Measurements from ENCODE around the gene PRDM7. TPM values are rescaled to one million over a fixed set of nuclear protein-coding genes. Genes with fewer than 3 reads are reported as not detected.

The PRDM7 gene
- total and polyA plus RNA-seq, 2 donors (not counting 1 experiment from before 2014, with no cell fraction given) = not detected

GRCh38 chr16:90048737-90049330 is 28.3 kb downstream of the PRDM7 start:
- Histone ChIP-seq H3K27me3 (replicated peaks in 1 of 4; ENCODE audit: control extremely low read depth in 1 of 4, control insufficient read depth in 3 of 4, insufficient read depth in 4 of 4, low read length in 3 of 4) (peaks cover 0 to 28% (median 13%) of the 10 kb centered on the region in 4 experiments), H3K4me3 (ENCODE audit: control extremely low read depth in 1 of 5, extremely low read depth in 1 of 5, insufficient read depth in 1 of 5, low read depth in 2 of 5, low read length in 4 of 5) (no peak overlapping the region), H3K4me1 (ENCODE audit: control insufficient read depth in 2 of 2, insufficient read depth in 2 of 2, low read length in 2 of 2) (peaks cover 13 to 15% of the 10 kb centered on the region in 2 donors), H3K9ac (ENCODE audit: low read length) (no peak overlapping the region), H3K36me3 (replicated peaks in 1 of 2; ENCODE audit: control extremely low read depth in 1 of 2, control insufficient read depth in 1 of 2, extremely low read depth in 1 of 2, insufficient read depth in 2 of 2, low read length in 1 of 2) (no peaks in the 10 kb centered on the region), H3K4me2 (replicated peaks; ENCODE audit: low read depth, low read length, poor library complexity, severe bottlenecking) (no peak overlapping the region), H3K27ac (ENCODE audit: low read length in 2 of 2) (no peak overlapping the region), H2AFZ (ENCODE audit: insufficient read depth, low read depth, low read length, poor library complexity, severe bottlenecking) (no peak overlapping the region), H3K79me2 (ENCODE audit: control insufficient read depth, insufficient read depth, low read length) (no peaks in the 10 kb centered on the region), H4K20me1 (ENCODE audit: control insufficient read depth, insufficient read depth, low read length, poor library complexity, severe bottlenecking) (no peaks in the 10 kb centered on the region), H3K9me3 (ENCODE audit: control extremely low read depth in 1 of 3, control insufficient read depth in 2 of 3, insufficient read depth in 1 of 3, low read length in 2 of 3) (peaks cover 0 to 24% (median 3%) of the 10 kb centered on the region in 3 donors)
- intact Hi-C loops (cut with micrococcal nuclease) = no loop called here
- Mint-ChIP-seq H3K27ac (no peak overlapping the region), H3K4me1 (peaks cover 7% of the 10 kb centered on the region), H3K27me3 (peaks cover 18% of the 10 kb centered on the region), H3K9me3 (ENCODE audit: insufficient read depth) (peaks cover 6% of the 10 kb centered on the region), H3K4me3 (no peak overlapping the region)
- no peak for DNase-seq
- ChIA-PET CTCF (no interaction called here), POLR2A (no interaction called here)
- ATAC-seq (ENCODE audit: low read depth) = no peak
- WGBS (ENCODE audit: insufficient coverage) = 95% methylated on average over 18 of the region's 19 CpGs
- TF ChIP-seq EZH2 (IDR thresholded peaks at IDR 0.05; ENCODE audit: borderline replicate concordance, insufficient read depth, low read depth, low read length, poor library complexity, severe bottlenecking) (no peak), CTCF (IDR thresholded peaks at IDR 0.05) (no peak)

DNA sequence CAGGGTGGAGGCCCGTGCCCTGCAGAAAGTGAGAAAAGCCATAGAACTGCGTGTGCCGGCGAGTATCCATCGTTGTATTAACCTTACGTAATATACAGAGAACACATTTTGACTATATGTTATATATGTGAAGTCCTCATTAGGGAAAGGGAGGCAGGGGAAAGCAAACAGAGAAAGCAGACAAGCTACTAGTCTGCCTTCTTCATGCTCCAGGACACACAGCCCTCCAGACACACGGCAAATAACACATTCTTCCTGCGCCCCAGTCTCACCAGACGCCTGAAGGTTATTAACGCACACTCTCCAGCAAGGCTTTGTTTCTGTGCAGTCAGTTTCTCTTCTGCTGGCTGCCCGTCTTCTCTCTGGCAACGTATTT is 28.8 kb downstream of the PRDM7 start:
- Histone ChIP-seq H3K4me3 (ENCODE audit: control extremely low read depth in 1 of 5, extremely low read depth in 1 of 5, insufficient read depth in 1 of 5, low read depth in 2 of 5, low read length in 4 of 5) (no peak overlapping the region), H3K9me3 (ENCODE audit: control extremely low read depth in 1 of 3, control insufficient read depth in 2 of 3, insufficient read depth in 1 of 3, low read length in 2 of 3) (peaks cover 0 to 19% (median 3%) of the 10 kb centered on the region in 3 donors), H3K79me2 (ENCODE audit: control insufficient read depth, insufficient read depth, low read length) (no peaks in the 10 kb centered on the region), H3K27me3 (replicated peaks in 1 of 4; ENCODE audit: control extremely low read depth in 1 of 4, control insufficient read depth in 3 of 4, insufficient read depth in 4 of 4, low read length in 3 of 4) (peaks cover 0 to 28% (median 13%) of the 10 kb centered on the region in 4 experiments), H2AFZ (ENCODE audit: insufficient read depth, low read depth, low read length, poor library complexity, severe bottlenecking) (no peak overlapping the region), H3K36me3 (replicated peaks in 1 of 2; ENCODE audit: control extremely low read depth in 1 of 2, control insufficient read depth in 1 of 2, extremely low read depth in 1 of 2, insufficient read depth in 2 of 2, low read length in 1 of 2) (no peaks in the 10 kb centered on the region), H4K20me1 (ENCODE audit: control insufficient read depth, insufficient read depth, low read length, poor library complexity, severe bottlenecking) (no peaks in the 10 kb centered on the region), H3K27ac (ENCODE audit: low read length in 2 of 2) (no peak overlapping the region), H3K4me1 (ENCODE audit: control insufficient read depth in 2 of 2, insufficient read depth in 2 of 2, low read length in 2 of 2) (peaks cover 13 to 15% of the 10 kb centered on the region in 2 donors), H3K9ac (ENCODE audit: low read length) (no peak overlapping the region), H3K4me2 (replicated peaks; ENCODE audit: low read depth, low read length, poor library complexity, severe bottlenecking) (no peak overlapping the region)
- POLR2A ChIA-PET = no interaction called here
- TF ChIP-seq CTCF (IDR thresholded peaks at IDR 0.05) = no peak
- TF ChIP-seq EZH2 (IDR thresholded peaks at IDR 0.05; ENCODE audit: borderline replicate concordance, insufficient read depth, low read depth, low read length, poor library complexity, severe bottlenecking) = no peak
- DNase-seq = peak; percentile 27
- Mint-ChIP-seq H3K27ac (no peak overlapping the region), H3K4me1 (peaks cover 7% of the 10 kb centered on the region), H3K4me3 (peak overlapping the region; percentile 44), H3K9me3 (ENCODE audit: insufficient read depth) (peaks cover 4% of the 10 kb centered on the region), H3K27me3 (peaks cover 18% of the 10 kb centered on the region)
- CTCF ChIA-PET = no interaction called here
- intact Hi-C loops (cut with micrococcal nuclease) = no loop called here
- 74% methylated on average over 6 of the region's 12 CpGs for WGBS (ENCODE audit: insufficient coverage)
- ATAC-seq (ENCODE audit: low read depth) = no peak

Data from B cell (primary cell).